Limb (tissue), 2 donors: ENCODE measurements around the gene ALDH3A2.

Source experiments
- DNase-seq, 2 donors: peaks; one replicate each; pipeline ENCODE4 v3.0.0-alpha.2; 2016; ENCODE audit errors: extremely low spot score in 2 of 2

ALDH3A2 gene

GRCh38 chr17:19714542-19715411 is 66.2 kb downstream of the ALDH3A2 start:
- DNase-seq: no peak

- no peak for DNase-seq
Observed at GRCh38 chr17:19716108-19717030, 67.8 kb downstream of the ALDH3A2 start, which contains the start of gene SLC47A2. SLC47A2 (minus strand) TSS chr17:19716584; CDS start chr17:19716555, 29 bp downstream.

GRCh38 chr17:19717031-19717360 is 68.4 kb downstream of the ALDH3A2 start:
- no peak for DNase-seq

DNA sequence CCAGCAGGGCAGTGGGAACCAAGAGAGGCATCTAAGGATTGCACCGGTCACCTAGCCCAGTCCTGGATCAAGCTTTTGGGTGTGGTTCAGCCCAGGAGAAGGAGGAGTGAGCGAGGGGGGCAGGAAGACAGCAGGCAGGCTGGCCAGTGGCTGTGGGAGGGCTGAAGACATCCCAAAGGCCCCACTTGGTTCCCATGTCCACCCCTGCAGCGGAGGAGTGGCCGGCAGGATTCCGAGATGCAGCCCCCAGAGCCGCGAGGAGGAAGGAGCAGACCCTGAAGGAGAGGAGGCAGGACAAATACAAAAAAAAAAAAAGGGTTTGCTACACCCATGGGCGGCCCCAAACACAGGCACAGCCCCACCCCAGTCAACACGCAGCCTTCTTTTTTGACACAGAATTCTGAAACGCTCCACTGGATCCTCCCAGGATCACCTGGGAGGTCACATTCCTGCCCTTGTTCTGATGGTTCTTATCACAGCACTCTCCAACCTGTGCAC is 68.9 kb downstream of the ALDH3A2 start:
- DNase-seq: no peak

DNA sequence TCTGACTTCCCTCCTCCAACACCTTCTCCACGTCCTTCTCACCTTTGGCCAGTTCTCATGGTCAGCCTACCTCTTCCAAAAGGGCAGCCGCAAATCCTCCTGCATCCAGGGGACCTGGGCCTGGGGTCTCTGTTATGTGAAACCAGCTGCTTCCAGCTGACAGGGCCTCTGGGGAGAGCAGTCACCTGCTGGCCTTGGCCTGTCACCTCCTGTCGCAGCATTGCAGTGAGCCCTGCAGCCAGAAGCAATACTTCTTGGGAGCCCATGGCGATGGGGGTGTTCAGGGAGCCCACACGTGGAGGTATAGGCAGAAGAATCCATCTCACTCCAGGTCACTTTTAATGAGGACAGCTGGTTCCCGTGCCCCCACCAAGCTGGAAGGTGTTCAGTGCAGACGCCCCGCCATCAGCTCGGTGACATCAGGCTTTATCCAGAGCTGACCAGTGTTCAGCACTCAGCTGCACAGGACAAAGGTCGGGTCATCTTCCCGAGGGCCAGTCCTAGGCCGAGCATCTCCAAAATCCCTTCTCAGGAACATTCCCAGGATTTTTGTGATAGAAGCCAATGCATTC is 69.6 kb downstream of the ALDH3A2 start:
- no peak for DNase-seq

DNA sequence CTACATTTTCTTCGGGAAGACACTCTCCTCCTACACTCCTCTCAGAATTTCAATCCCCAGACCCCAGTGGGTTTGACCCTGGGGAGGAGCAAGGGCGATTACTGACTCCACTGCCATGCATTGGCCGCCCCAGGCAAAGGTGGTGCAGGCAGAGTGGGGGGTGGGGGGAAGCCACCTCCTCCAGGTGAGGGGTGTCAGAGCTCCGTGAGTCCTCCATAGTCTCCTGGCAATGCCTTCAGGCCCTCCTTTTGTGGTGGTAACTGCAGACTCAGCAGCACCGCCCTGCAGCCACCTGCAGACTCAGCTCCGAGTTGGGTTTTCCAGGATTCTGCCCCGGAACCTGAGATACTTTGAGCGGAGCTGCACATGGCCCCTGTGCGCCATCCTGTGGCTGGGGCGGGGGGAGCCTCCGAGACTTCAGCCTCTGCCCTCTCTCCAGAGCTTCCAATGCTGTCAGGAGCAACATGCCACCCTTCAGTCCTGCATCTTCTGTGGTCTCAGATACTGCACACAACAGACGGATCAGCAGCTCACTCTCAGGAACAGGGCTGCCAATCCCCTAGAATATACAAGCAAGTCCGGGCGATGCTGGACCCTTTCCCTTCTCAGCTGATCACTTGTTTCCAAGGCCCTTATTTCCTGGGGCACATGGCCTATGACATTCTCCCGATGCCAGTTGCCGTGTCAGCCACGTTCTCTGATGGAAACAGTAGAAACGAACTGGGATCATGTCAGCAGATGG is 70.2 kb downstream of the ALDH3A2 start:
- no peak for DNase-seq

GRCh38 chr17:19719355-19720209 is 71.0 kb downstream of the ALDH3A2 start:
- no peak for DNase-seq

DNA sequence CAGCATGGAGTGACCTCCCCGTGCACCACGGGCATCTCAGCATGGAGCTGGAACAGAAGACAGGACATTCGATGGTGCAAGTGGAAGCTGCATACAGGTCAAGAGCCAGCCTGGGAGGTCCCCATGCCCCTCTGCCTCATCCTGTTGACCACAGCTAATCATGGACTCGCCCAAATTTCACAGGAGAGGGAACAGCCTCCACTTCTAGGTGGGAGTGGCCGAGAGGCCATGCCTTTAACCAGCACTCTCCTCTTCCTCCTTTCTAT is 71.6 kb downstream of the ALDH3A2 start:
- no peak for DNase-seq

DNA sequence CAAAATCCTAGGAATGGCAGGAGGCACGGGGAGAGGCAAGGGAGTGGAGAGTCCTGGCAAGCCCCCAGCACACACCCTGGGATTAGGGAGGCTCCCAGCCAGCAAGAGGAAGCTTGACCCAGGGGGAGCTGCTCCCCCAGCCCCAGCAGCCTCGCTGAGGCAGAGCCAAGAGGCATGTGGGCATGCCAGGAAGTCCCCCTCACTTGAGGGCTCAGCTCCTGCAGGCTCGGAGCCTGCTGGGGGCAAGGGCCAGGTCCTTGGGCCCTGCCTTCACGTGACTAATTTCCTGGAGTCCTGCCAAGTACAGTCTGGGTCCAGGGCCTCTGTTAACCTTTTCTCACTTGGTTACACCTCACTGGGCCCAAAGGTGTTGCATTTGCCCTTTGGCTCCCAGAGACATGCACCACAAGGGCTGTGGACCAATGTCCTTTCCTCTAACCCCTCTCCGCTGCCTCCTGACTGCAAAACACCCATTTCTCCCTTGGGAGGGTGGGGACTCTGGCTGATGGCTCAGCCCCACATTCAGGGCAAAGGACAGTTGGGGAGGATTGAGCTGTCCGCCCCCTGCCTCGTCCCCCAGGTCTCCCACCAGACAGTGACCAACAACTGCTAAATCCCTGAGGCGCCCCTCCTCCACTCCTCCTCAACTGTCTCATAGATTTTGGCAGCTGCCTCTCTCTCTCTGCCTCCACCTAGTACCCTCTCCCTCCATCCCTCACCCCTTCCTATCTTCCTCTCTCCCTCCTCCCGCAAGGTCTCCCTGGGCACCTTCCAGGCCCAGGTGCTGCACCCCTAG is 72.3 kb downstream of the ALDH3A2 start:
- DNase-seq: no peak

DNA sequence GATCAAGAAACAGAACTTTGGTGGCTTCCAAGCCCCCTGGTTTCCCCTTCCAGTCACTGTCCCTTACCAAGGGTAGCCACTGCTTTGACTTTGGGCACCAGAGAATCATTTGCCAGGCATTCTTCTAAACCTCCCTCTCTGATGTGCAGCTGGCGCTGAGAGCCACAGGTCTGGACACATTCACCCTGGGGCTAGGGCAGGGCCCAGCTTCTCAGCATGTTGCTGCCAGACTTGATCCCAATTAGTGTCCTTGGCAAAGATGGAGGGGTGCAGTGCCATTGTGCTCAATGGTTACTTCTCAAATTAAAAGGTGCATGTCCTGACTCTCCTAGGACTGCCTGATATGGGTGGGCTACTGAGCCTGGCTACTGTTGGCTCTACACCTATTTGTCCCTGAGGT is 75.4 kb downstream of the ALDH3A2 start:
- no peak for DNase-seq

DNA sequence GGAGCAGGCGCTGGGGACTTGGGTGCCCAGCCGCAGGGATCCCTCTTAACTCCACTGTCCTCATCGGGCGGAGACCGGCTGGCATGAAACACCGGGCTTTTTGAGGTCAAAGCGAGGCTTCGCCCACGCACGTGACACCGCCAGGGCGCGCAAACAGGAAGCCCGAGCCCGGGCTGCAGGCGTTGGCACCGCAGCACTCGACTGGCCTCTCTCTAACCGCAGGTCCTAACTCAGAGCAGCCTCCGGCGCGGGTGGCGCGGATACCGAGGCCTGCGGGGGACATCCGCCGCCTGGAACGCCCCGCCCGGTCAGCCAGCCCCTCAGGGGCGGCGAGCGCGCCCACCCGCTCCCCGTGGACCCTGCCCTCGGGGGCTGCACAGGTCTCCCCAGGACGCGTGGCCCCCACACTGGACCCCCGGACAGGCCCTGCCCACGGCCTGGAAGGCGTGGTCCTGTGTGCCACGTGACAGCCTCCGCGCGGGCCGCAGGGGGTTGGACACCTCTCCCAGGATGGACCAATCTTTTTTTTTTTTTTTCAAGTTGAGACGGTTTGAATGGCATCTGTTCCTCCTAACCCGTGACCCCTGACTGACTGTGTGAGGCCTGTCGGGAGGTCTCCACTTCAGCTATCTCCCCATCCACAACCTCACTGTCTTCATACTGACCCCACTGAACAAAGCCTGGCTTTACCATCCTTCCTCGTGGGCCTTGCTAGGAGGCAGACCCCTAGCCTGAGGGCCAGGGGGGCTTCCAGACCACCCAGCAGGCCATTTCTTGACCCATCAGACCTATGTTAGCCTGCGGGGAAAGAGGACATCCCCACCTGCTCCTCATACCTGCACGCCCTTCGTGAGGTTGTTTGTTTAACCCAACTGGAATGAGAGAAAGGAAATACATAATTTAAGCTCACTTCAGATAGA is 76.2 kb downstream of the ALDH3A2 start:
- DNase-seq: no peak

GRCh38 chr17:19725486-19725885 is 76.9 kb downstream of the ALDH3A2 start:
- no peak for DNase-seq

DNA sequence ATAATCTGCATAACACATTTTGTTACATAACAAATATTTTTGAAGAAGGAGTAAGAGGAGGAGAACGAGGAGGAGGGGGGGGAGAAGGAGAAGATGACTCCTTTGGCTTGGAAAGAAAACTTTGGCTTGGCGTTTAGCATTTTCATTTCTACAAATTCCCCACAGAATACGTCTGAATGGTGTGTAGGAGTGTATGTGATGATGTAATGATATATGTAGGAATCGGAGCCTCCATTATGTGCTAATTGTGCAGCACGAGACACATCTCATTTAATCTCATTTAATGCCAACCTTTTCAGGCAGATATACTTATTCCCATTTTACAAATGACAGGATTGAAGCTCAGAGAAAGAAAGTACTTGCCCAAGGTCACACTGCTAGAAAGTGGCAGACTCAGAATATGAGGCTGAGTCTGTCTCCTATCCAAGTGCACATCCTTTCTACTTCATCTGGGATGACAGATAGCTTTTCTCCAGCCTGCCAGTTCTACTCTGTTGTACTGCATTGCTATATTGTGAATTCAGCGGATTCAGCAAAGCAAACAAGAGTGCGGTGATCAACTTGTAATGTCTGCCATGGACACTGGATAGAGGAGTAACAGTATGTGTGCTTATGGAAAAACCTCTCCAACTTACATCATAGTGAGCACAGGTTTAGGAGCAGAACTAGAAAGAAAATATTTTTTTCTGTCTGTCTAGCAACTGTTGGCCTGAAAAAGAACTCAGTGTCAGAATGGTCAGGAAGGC is 78.3 kb downstream of the ALDH3A2 start:
- no peak for DNase-seq
